ENCODE results near the gene HNRNPD. TPM values are rescaled to one million over a fixed set of nuclear protein-coding genes. Genes with fewer than 3 reads are reported as not detected.

HNRNPD gene
- polyA plus RNA-seq, 1 donor from 2014 or later: 144 TPM

- Histone ChIP-seq H3K9me2 (ENCODE audit: insufficient read depth, low read length) (no peaks in the 10 kb centered on the region), H3F3A (ENCODE audit: insufficient read depth, low read length, poor library complexity, severe bottlenecking) (peaks cover 2% of the 10 kb centered on the region), H3K27me3 (ENCODE audit: insufficient read depth, low read depth, low read length) (no peaks in the 10 kb centered on the region), H3K9ac (ENCODE audit: low read length) (no peak overlapping the region), H3K9me3 (ENCODE audit: low read length) (no peaks in the 10 kb centered on the region), H4K20me1 (ENCODE audit: insufficient read depth) (no peaks in the 10 kb centered on the region), H3K36me3 (ENCODE audit: insufficient read depth, low read length) (peaks cover 20% of the 10 kb centered on the region), H2AFZ (ENCODE audit: low read depth, low read length) (no peak overlapping the region), H3K4me3 (ENCODE audit: low read length) (no peak overlapping the region), H3K4me2 (ENCODE audit: low read length) (no peak overlapping the region), H3K79me2 (replicated peaks; ENCODE audit: insufficient read depth, low read length) (peaks cover 4% of the 10 kb centered on the region), H3K27ac (ENCODE audit: low read length) (no peak overlapping the region)
- TF ChIP-seq CTCF (IDR thresholded peaks at IDR 0.05; ENCODE audit: poor library complexity, severe bottlenecking) (no peak), MXI1 (conservative IDR thresholded peaks at IDR 0.05; ENCODE audit: poor library complexity, severe bottlenecking) (no peak), TAF1 (IDR thresholded peaks at IDR 0.05; ENCODE audit: low read depth) (no peak), POLR2AphosphoS5 (IDR thresholded peaks at IDR 0.05) (no peak), EZH2 (IDR thresholded peaks at IDR 0.05; ENCODE audit: borderline replicate concordance, insufficient read depth, low read length, poor library complexity, severe bottlenecking) (no peak), SMC3 (conservative IDR thresholded peaks at IDR 0.05; ENCODE audit: poor library complexity) (no peak), RAD21 (conservative IDR thresholded peaks at IDR 0.05) (no peak), EP300 (conservative IDR thresholded peaks at IDR 0.05; ENCODE audit: poor library complexity, severe bottlenecking) (no peak), REST (IDR thresholded peaks at IDR 0.05; ENCODE audit: borderline replicate concordance) (no peak)
Measured at GRCh38 chr4:82352825-82353366, 20.9 kb downstream of the HNRNPD start.

- H3K27ac ChIP-seq (ENCODE audit: low read length): no peak overlapping the region
- H3K4me2 ChIP-seq (ENCODE audit: low read length): no peak overlapping the region
- peaks cover 4% of the 10 kb centered on the region for H3K79me2 ChIP-seq (replicated peaks; ENCODE audit: insufficient read depth, low read length)
- H3K27me3 ChIP-seq (ENCODE audit: insufficient read depth, low read depth, low read length): no peaks in the 10 kb centered on the region
- H3F3A ChIP-seq (ENCODE audit: insufficient read depth, low read length, poor library complexity, severe bottlenecking): peaks cover 2% of the 10 kb centered on the region
- no peak overlapping the region for H3K4me3 ChIP-seq (ENCODE audit: low read length)
- H2AFZ ChIP-seq (ENCODE audit: low read depth, low read length): no peak overlapping the region
- TF ChIP-seq EP300 (conservative IDR thresholded peaks at IDR 0.05; ENCODE audit: poor library complexity, severe bottlenecking) (no peak), POLR2AphosphoS5 (IDR thresholded peaks at IDR 0.05) (no peak), MXI1 (conservative IDR thresholded peaks at IDR 0.05; ENCODE audit: poor library complexity, severe bottlenecking) (no peak), TAF1 (IDR thresholded peaks at IDR 0.05; ENCODE audit: low read depth) (no peak), SMC3 (conservative IDR thresholded peaks at IDR 0.05; ENCODE audit: poor library complexity) (no peak), CTCF (IDR thresholded peaks at IDR 0.05; ENCODE audit: poor library complexity, severe bottlenecking) (no peak), RAD21 (conservative IDR thresholded peaks at IDR 0.05) (no peak), REST (IDR thresholded peaks at IDR 0.05; ENCODE audit: borderline replicate concordance) (no peak), EZH2 (IDR thresholded peaks at IDR 0.05; ENCODE audit: borderline replicate concordance, insufficient read depth, low read length, poor library complexity, severe bottlenecking) (no peak)
- no peaks in the 10 kb centered on the region for H3K9me3 ChIP-seq (ENCODE audit: low read length)
- H3K9ac ChIP-seq (ENCODE audit: low read length): no peak overlapping the region
- peaks cover 20% of the 10 kb centered on the region for H3K36me3 ChIP-seq (ENCODE audit: insufficient read depth, low read length)
- no peaks in the 10 kb centered on the region for H4K20me1 ChIP-seq (ENCODE audit: insufficient read depth)
- no peaks in the 10 kb centered on the region for H3K9me2 ChIP-seq (ENCODE audit: insufficient read depth, low read length)
Measured at GRCh38 chr4:82352118-82352824, 21.5 kb downstream of the HNRNPD start.
